ENCODE results near the gene LRRC75A.

DNA sequence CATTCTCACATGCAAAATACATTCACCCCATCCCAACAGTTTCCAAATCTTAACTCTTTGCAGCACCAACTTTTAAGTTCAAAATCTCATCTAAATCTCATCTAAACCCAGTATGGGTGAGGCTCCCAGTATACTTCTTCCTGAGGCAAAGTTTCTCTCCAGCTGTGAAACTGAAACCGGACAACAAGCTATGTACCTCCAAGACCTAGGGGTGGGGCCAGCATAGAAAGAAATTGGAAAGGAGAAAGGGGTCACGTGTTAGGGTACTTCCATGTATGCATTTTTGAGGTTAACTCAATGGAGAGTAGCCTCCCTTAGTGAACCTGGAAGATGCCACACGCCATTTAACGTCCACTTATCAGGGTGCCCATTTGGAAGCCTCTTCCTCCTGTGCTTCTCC lies 23.9 kb upstream of the LRRC75A start:
- TF ChIP-seq, protein P1, sequence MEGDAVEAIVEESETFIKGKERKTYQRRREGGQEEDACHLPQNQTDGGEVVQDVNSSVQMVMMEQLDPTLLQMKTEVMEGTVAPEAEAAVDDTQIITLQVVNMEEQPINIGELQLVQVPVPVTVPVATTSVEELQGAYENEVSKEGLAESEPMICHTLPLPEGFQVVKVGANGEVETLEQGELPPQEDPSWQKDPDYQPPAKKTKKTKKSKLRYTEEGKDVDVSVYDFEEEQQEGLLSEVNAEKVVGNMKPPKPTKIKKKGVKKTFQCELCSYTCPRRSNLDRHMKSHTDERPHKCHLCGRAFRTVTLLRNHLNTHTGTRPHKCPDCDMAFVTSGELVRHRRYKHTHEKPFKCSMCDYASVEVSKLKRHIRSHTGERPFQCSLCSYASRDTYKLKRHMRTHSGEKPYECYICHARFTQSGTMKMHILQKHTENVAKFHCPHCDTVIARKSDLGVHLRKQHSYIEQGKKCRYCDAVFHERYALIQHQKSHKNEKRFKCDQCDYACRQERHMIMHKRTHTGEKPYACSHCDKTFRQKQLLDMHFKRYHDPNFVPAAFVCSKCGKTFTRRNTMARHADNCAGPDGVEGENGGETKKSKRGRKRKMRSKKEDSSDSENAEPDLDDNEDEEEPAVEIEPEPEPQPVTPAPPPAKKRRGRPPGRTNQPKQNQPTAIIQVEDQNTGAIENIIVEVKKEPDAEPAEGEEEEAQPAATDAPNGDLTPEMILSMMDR (conservative IDR thresholded peaks at IDR 0.05; ENCODE audit: low read length): no peak
- TF ChIP-seq EZH2phosphoT487 (IDR thresholded peaks at IDR 0.05; ENCODE audit: borderline replicate concordance): no peak
